HG03064 (cell line): ENCODE measurements around the gene EFCAB11.

Experiments used
- ATAC-seq: cut with Tn5 transposase; IDR thresholded peaks from one replicate; pipeline ENCODE4 v1.9.1; 2021; ENCODE audit warnings: low read depth; ENCODE audit not compliant: unreplicated experiment

The EFCAB11 gene

DNA sequence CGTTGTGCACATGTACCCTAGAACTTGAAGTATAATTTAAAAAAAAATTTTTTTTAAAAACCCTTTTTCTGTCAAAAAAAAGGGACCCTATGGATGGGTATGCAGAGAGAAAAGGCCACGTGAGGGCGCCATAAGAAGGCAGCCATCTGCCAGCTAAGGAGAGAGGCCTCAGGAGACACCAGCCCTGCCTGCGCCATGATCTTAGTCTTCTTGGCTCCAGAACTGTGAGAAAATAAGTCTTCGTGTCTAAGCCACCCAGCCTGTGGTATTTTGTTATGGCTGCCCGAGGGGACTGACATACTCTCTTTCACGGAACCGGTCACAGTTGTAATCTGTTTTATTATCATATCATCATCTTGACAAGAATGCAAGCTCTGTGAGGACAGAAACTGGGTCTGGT, 174.8 kb downstream of the EFCAB11 start:
- ATAC-seq = no peak

DNA sequence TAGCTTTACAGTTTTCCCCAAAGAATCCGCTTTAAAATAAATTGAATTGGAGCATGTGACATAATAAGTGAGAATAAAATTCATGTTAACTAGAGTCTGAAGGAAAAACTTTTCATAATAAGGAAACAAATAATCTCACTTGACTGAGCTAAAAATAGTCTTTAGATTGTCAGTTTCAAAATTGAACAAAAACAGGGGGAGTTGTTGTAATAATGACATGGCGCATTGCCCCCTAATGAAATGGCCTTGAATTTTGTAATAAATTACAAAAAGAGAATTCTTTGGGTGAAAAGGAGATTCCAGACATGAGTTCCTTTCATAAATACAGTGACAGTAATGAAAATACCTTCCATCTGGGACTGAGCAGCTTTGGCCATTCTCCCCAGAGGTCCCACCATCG, 178.6 kb downstream of the EFCAB11 start:
- ATAC-seq = no peak

GRCh38 chr14:89775151-89775550, 179.4 kb downstream of the EFCAB11 start:
- ATAC-seq = no peak

- peak; percentile 83 for ATAC-seq
Observed at GRCh38 chr14:89773644-89774316, 180.8 kb downstream of the EFCAB11 start.

GRCh38 chr14:89773151-89773550, 181.4 kb downstream of the EFCAB11 start:
- ATAC-seq = peak; percentile 55

DNA sequence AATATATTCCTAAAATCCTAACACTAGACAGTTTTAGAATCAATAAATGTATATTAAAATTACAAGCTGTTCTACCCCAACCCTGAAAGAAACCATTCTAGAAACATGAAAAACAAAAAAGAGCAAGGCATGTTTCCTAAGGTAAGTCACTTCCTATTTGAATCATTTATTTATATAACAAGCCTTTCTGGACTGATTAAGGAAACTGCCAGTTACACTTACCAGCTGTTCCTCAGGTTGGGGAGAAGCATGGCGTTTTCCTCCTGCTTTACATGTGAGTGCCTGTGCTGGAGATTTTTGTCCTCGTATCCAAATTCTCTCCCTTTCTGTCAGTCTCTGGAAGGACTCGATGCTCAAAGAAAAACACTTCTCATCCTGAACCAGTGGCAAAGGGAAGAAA, 183.3 kb downstream of the EFCAB11 start:
- no peak for ATAC-seq

DNA sequence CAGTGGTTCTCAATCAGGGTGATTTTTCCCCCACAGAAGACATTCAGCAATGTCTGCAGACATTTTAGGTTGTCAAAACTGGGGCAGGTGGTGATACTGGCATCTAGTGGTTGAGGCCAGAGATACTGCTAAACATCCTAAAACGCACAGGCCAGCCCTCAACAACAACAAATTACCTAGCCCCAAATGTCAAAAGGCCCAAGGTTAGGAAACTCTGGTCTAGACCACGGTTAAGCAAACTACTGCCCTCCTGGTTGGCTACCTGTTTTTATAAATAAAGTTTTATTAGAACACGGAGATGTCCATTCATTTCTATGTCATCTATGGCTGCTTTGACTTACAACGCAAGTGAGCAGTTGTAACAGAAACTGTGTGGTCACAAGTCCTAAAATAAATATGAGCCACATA, 186.7 kb downstream of the EFCAB11 start:
- peak; percentile 61 for ATAC-seq

- ATAC-seq = no peak
Observed at GRCh38 chr14:89767131-89767530, 187.4 kb downstream of the EFCAB11 start.

DNA sequence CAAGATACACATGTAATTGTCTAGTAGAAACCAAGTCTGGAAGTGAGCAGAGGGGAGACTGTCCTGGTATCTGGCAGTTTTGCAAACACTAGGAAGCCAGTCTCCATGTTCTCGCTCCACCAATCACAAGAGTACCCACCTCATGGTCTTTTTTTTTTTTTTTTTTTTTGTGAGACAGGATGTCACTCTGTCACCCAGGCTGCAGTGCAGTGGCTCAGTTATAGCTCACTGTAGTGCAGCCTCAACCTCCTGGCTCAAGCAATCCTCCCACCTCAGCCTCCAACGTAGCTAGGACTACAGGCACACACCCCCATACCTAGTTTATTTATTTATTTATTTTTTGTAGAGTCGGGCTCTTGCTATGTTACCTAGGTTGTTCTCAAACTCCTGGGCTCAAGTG, 189.2 kb downstream of the EFCAB11 start:
- no peak for ATAC-seq

GRCh38 chr14:89760086-89760485, 194.4 kb downstream of the EFCAB11 start:
- ATAC-seq = no peak

DNA sequence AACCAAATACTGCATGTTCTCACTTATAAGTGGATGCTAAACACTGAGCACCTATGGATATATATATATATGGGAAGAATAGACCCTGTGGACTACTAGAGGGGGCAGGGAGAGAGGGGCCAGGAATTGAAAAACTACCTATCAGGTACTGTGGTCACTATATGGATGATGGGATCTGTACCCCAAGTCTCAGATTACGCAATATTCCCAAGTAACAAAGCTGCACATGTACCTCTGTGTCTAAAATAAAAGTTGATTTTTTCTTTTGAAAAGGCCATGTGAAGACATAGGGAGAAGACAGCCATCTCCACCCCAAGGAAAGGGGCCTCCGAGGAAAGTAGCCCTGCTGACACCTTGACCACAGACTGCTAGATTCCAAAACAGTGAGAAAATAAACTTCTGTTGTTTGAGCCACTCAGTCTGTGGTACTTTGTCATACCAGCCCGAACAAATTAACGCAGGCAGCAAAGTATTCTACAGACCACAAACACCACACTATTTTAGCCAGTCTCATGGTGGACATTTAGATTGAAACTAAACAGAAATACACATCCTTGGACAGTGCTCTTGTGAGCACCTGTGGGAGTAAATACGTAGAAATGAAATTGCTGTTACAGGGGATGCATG, 197.1 kb downstream of the EFCAB11 start:
- ATAC-seq = no peak

- ATAC-seq = no peak
Observed at GRCh38 chr14:89755816-89756215, 198.7 kb downstream of the EFCAB11 start.

GRCh38 chr14:89753828-89754412, 200.6 kb downstream of the EFCAB11 start:
- no peak for ATAC-seq

GRCh38 chr14:89750908-89751392, 203.6 kb downstream of the EFCAB11 start:
- no peak for ATAC-seq

DNA sequence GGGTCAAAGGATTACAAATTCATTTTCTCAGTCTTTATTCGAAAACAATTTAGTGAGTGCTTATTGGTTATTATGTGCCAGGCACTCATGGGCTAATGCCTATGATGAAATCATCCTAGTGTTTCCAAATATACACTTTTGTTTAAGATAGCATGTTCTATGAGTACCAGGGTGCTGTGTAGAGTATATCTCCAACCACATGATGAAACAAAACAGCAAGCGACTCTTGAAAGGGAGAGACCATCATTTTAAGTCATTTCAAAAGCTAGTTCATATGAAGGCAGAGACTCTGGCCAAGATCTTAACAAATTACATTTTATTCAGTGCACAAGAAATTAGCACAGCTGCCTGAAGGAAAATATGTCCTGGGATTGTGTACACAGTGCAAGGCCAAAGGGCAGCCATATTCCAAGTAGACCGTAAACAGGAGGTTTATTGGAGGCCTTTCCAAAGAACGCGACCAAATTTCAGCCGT, 204.2 kb downstream of the EFCAB11 start:
- no peak for ATAC-seq

GRCh38 chr14:89748004-89748403, 206.5 kb downstream of the EFCAB11 start:
- ATAC-seq = no peak

- no peak for ATAC-seq
Observed at GRCh38 chr14:89747126-89747525, 207.4 kb downstream of the EFCAB11 start.

DNA sequence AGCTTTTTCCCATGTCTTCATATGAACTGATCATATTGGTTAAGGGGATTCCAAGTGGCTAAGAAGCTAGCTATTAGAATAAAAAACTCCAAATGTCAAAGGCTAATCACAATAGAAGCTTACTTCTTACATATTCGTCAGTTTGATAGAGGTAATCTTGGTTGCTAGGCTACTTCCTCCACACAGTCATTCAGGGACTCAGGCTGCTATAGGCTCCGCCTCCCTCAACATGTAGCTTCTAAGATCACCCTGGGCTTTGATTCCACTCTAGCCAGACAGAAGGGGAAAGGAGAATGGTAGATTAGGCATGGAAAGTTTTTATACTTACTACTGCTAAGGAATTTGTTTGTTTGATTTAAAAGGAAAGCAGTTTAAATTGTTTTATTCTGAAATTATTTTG, 207.9 kb downstream of the EFCAB11 start:
- no peak for ATAC-seq

GRCh38 chr14:89746135-89746534, 208.4 kb downstream of the EFCAB11 start:
- ATAC-seq = no peak
